ENCODE results near the gene WASHC4.

- TF ChIP-seq CTCF (conservative IDR thresholded peaks at IDR 0.05; ENCODE audit: low read length) = no peak
- no peak for TF ChIP-seq EZH2phosphoT487 (IDR thresholded peaks at IDR 0.05; ENCODE audit: borderline replicate concordance)
Observed at GRCh38 chr12:105120551-105120950, 13.0 kb downstream of the WASHC4 start.
